MCF 10A (cell line): ENCODE data around the gene NBPF3. TPM values are rescaled to one million over a fixed set of nuclear protein-coding genes. Genes with fewer than 3 reads are reported as not detected.
"Not testable (repeated sequence)": the region's sequence is repeated elsewhere in the genome, so short reads cannot be mapped to it uniquely, and the experiment has no call there.

Experiments
- BruUV-seq: library from RNA; stranded (reverse); fragments of 400-500 nt; replicated peaks from 2 replicates; lab custom pipeline; 2021; lab: Mats Ljungman, UMichigan
- CTCF ChIA-PET: fragments of 300-600 bp; sonication (Branson Sonifier 250); formaldehyde crosslinking; extraction: SDS; loops from one replicate; lab custom pipeline; 2021; ENCODE audit warnings: antibody characterized with exemption, inconsistent platforms; lab: Yijun Ruan, JAX
- POLR2A ChIA-PET: fragments of 300-600, 350-650 bp; sonication (Branson Sonifier 250); formaldehyde crosslinking; extraction: SDS; loops from one replicate; lab custom pipeline; 2020; ENCODE audit warnings: antibody characterized with exemption, inconsistent platforms; lab: Yijun Ruan, JAX
- DNase-seq: peaks from one replicate; pipeline ENCODE4 v3.0.0-alpha.2; 2018; ENCODE audit not compliant: unreplicated experiment
- H3K27ac Mint-ChIP-seq: one replicate; pipeline ENCODE4 v1.8.0; 2022; ENCODE audit warnings: mild to moderate bottlenecking, low read depth, mixed read lengths; ENCODE audit not compliant: unreplicated experiment
- H3K27me3 Mint-ChIP-seq: one replicate; pipeline ENCODE4 v1.8.0; 2022; ENCODE audit warnings: mixed read lengths; ENCODE audit not compliant: insufficient read depth, unreplicated experiment
- H3K36me3 Mint-ChIP-seq: one replicate; pipeline ENCODE4 v1.8.0; 2022; ENCODE audit warnings: mild to moderate bottlenecking, moderate library complexity, mixed read lengths; ENCODE audit not compliant: insufficient read depth, unreplicated experiment
- H3K4me1 Mint-ChIP-seq: one replicate; pipeline ENCODE4 v1.8.0; 2022; ENCODE audit warnings: mixed read lengths; ENCODE audit not compliant: insufficient read depth, unreplicated experiment
- H3K4me3 Mint-ChIP-seq: one replicate; pipeline ENCODE4 v1.8.0; 2022; ENCODE audit warnings: mild to moderate bottlenecking, moderate library complexity, mixed read lengths; ENCODE audit not compliant: unreplicated experiment
- H3K9me3 Mint-ChIP-seq: one replicate; pipeline ENCODE4 v1.8.0; 2022; ENCODE audit warnings: mixed read lengths; ENCODE audit not compliant: unreplicated experiment
- CTCF ChIP-seq: fragments of 200-600 bp; IDR thresholded peaks from one replicate; pipeline ENCODE4 v1.8.0; 2022; ENCODE audit warnings: antibody characterized with exemption, mild to moderate bottlenecking; ENCODE audit not compliant: unreplicated experiment
- intact Hi-C: fragments of 100-400 bp; cut with micrococcal nuclease; formaldehyde crosslinking; loops from 2 replicates; pipeline ENCODE4 v1.14.1; 2022
- total RNA-seq: library from RNA; stranded (reverse); gene quantifications from 2 replicates; pipeline ENCODE4 v1.2.3, GENCODE V29; 2022

Gene NBPF3
- total RNA-seq, 1 experiment from 2014 or later: 6.5 TPM

- Mint-ChIP-seq H3K36me3 (peaks cover 6% of the 10 kb centered on the region), H3K27ac (no peak overlapping the region), H3K4me3 (no peak overlapping the region), H3K9me3 (no peaks in the 10 kb centered on the region), H3K4me1 (no peaks in the 10 kb centered on the region), H3K27me3 (no peaks in the 10 kb centered on the region)
- DNase-seq: no peak
- TF ChIP-seq CTCF: no peak
- intact Hi-C loops: no loop called here
- POLR2A ChIA-PET: no interaction called here
- CTCF ChIA-PET: interaction anchor here (0.6 kb wide), 1 partner anchor 31 kb away, joined by 3 read pairs; no protein-coding TSS in a partner anchor
- no TSS peak for BruUV-seq
These were observed 28.7 kb downstream of the NBPF3 start for GRCh38 chr1:21468599-21468998.

- H3K9me3 Mint-ChIP-seq: no peaks in the 10 kb centered on the region
- POLR2A ChIA-PET: no interaction called here
- no peaks in the 10 kb centered on the region for H3K4me1 Mint-ChIP-seq
- no peak for DNase-seq
- intact Hi-C loops: no loop called here
- H3K4me3 Mint-ChIP-seq: no peak overlapping the region
- no peaks in the 10 kb centered on the region for H3K27me3 Mint-ChIP-seq
- no TSS peak for BruUV-seq
- peaks cover 6% of the 10 kb centered on the region for H3K36me3 Mint-ChIP-seq
- CTCF ChIA-PET: no interaction called here
- no peak overlapping the region for H3K27ac Mint-ChIP-seq
- TF ChIP-seq CTCF: no peak
These were observed 29.6 kb downstream of the NBPF3 start for GRCh38 chr1:21469581-21469980.

GRCh38 chr1:21472861-21473260 lies 32.9 kb downstream of the NBPF3 start:
- POLR2A ChIA-PET: interaction anchor here (0.9 kb wide), 1 partner anchor 23 kb away, joined by 3 read pairs; no protein-coding TSS in a partner anchor
- Mint-ChIP-seq H3K36me3 (peaks cover 6% of the 10 kb centered on the region), H3K4me3 (no peak overlapping the region), H3K27ac (no peak overlapping the region), H3K4me1 (no peaks in the 10 kb centered on the region), H3K27me3 (no peaks in the 10 kb centered on the region), H3K9me3 (no peaks in the 10 kb centered on the region)
- DNase-seq: no peak
- intact Hi-C loops: no loop called here
- BruUV-seq: no TSS peak
- CTCF ChIA-PET: interaction anchor here (0.5 kb wide), 1 partner anchor 93 kb away, joined by 4 read pairs; no protein-coding TSS in a partner anchor
- TF ChIP-seq CTCF: no peak

- no peak for TF ChIP-seq CTCF
- no peak overlapping the region for H3K4me3 Mint-ChIP-seq
- intact Hi-C loops: no loop called here
- no peaks in the 10 kb centered on the region for H3K4me1 Mint-ChIP-seq
- POLR2A ChIA-PET: interaction anchor here (0.6 kb wide), 1 partner anchor 48 kb away, joined by 4 read pairs; no protein-coding TSS in a partner anchor
- no peaks in the 10 kb centered on the region for H3K9me3 Mint-ChIP-seq
- CTCF ChIA-PET: interaction anchor here (0.7 kb wide), 1 partner anchor 704 kb away, joined by 3 read pairs; no protein-coding TSS in a partner anchor
- BruUV-seq: no TSS peak
- no peaks in the 10 kb centered on the region for H3K27me3 Mint-ChIP-seq
- DNase-seq: no peak
- H3K27ac Mint-ChIP-seq: no peak overlapping the region
- no peaks in the 10 kb centered on the region for H3K36me3 Mint-ChIP-seq
These were observed 38.4 kb downstream of the NBPF3 start for GRCh38 chr1:21478356-21478755.

GRCh38 chr1:21483881-21484280 lies 43.9 kb downstream of the NBPF3 start:
- CTCF ChIA-PET, H3K27ac Mint-ChIP-seq, H3K4me1 Mint-ChIP-seq, H3K9me3 Mint-ChIP-seq, intact Hi-C loops, POLR2A ChIA-PET, DNase-seq, BruUV-seq, H3K4me3 Mint-ChIP-seq, H3K36me3 Mint-ChIP-seq, H3K27me3 Mint-ChIP-seq: not testable (repeated sequence)
